ENCODE measurements around the gene IRX1. TPM values are rescaled to one million over a fixed set of nuclear protein-coding genes. Genes with fewer than 3 reads are reported as not detected.

The IRX1 gene
- total RNA-seq, 2 donors from 2014 or later, result not detected

- intact Hi-C loops (cut with DNase I, micrococcal nuclease), result no loop called here
- DNase-seq, result no peak
- ATAC-seq, result no peak
These were observed 3.8 kb downstream of the IRX1 start for GRCh38 chr5:3599226-3600105.

GRCh38 chr5:3600106-3601060 lies 4.8 kb downstream of the IRX1 start:
- intact Hi-C loops (cut with DNase I, micrococcal nuclease), result no loop called here
- no peak for ATAC-seq

GRCh38 chr5:3601061-3601710 lies 5.6 kb downstream of the IRX1 start:
- intact Hi-C loops (cut with DNase I, micrococcal nuclease), result no loop called here
- DNase-seq, result no peak
- no peak for ATAC-seq

More at GRCh38 chr5:3600106-3601060, 4.8 kb downstream of the IRX1 start:
- DNase-seq, result no peak

- ATAC-seq (no peak), DNase-seq (no peak)
- intact Hi-C loops (cut with DNase I, micrococcal nuclease), result no loop called here
These were observed 6.5 kb downstream of the IRX1 start for GRCh38 chr5:3601911-3602782.

GRCh38 chr5:3602785-3603502 lies 7.3 kb downstream of the IRX1 start:
- intact Hi-C loops (cut with DNase I, micrococcal nuclease), result no loop called here
- ATAC-seq (no peak), DNase-seq (no peak)

- intact Hi-C loops (cut with DNase I, micrococcal nuclease), result no loop called here
- no peak for DNase-seq
- ATAC-seq, result no peak
These were observed 8.9 kb downstream of the IRX1 start for GRCh38 chr5:3604501-3604900.

GRCh38 chr5:3605298-3606010 lies 9.8 kb downstream of the IRX1 start:
- intact Hi-C loops (cut with DNase I, micrococcal nuclease), result no loop called here
- ATAC-seq, result no peak
- DNase-seq, result no peak

GRCh38 chr5:3606121-3606831 lies 10.6 kb downstream of the IRX1 start:
- intact Hi-C loops (cut with DNase I, micrococcal nuclease), result no loop called here
- DNase-seq, result no peak
- ATAC-seq, result no peak

- no peak for DNase-seq
- intact Hi-C loops (cut with DNase I, micrococcal nuclease), result no loop called here
- ATAC-seq, result no peak
These were observed 12.0 kb downstream of the IRX1 start for GRCh38 chr5:3607541-3608181.

GRCh38 chr5:3609120-3609681 lies 13.6 kb downstream of the IRX1 start:
- ATAC-seq (no peak), DNase-seq (no peak)
- intact Hi-C loops (cut with DNase I, micrococcal nuclease), result no loop called here

GRCh38 chr5:3612591-3613042 lies 17.0 kb downstream of the IRX1 start:
- intact Hi-C loops (cut with DNase I, micrococcal nuclease), result no loop called here
- ATAC-seq (no peak), DNase-seq (no peak)

- ATAC-seq, result no peak
- intact Hi-C loops (cut with DNase I, micrococcal nuclease), result no loop called here
- DNase-seq, result no peak
These were observed 18.1 kb downstream of the IRX1 start for GRCh38 chr5:3613726-3614125.

- intact Hi-C loops (cut with DNase I, micrococcal nuclease), result no loop called here
- no peak for DNase-seq
These were observed 19.6 kb downstream of the IRX1 start for GRCh38 chr5:3615217-3615616.

GRCh38 chr5:3615829-3616228 lies 20.2 kb downstream of the IRX1 start:
- ATAC-seq, result no peak
- intact Hi-C loops (cut with DNase I, micrococcal nuclease), result no loop called here

More at GRCh38 chr5:3615217-3615616, 19.6 kb downstream of the IRX1 start:
- no peak for ATAC-seq

GRCh38 chr5:3619579-3619978 lies 23.9 kb downstream of the IRX1 start:
- intact Hi-C loops (cut with DNase I, micrococcal nuclease), result no loop called here
- DNase-seq (no peak), ATAC-seq (no peak)

More at GRCh38 chr5:3615829-3616228, 20.2 kb downstream of the IRX1 start:
- DNase-seq, result no peak

GRCh38 chr5:3622961-3623360 lies 27.3 kb downstream of the IRX1 start:
- DNase-seq (no peak), ATAC-seq (no peak)
- intact Hi-C loops (cut with DNase I, micrococcal nuclease), result no loop called here
